ENCODE measurements around the gene LRIG3.
"Not testable (repeated sequence)": the region's sequence is repeated elsewhere in the genome, so short reads cannot be mapped to it uniquely, and the experiment has no call there.

The LRIG3 gene

GRCh38 chr12:58901664-58902063, 18.6 kb downstream of the LRIG3 start:
- no peak for DNase-seq

GRCh38 chr12:58897969-58898368, 22.3 kb downstream of the LRIG3 start:
- no peak for DNase-seq

DNA sequence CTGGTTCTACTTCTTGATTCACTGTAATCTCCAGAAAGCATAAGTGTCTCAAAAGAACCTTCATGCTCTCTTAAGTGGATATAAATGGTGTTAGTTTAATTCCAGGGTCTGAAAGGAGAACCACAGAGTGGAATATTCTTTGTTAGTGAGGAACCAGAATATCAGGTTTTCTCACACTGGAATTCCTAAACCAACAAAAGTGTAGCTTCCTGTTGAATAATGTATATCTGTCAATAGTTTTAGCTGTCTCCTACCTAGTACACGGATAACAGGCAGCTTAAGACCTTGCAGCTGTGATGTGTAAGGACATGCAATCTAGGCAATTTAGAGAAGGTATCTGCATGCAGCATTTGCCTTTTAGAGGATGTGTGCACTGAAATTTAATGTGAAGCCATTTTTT, 24.0 kb downstream of the LRIG3 start:
- no peak for DNase-seq

DNA sequence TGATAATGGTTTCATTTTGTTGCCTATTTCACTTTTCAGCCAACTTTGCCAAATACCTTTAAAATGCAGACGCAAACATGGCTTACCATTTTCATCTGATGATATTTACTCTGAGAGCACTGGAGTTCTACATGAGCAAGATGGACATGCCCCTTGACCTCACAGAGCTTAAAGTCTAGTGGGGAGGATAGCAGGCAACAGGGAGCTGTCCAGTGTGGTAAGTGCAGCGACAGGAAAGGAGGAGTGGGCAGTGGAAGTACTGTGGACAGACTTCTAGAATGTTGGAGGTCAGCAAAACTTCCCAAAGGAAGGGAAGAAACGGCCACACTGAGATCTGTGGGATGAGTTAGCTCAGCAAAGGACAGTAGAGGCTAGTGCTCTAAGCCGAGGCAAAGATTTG, 25.3 kb downstream of the LRIG3 start:
- no peak for DNase-seq

DNA sequence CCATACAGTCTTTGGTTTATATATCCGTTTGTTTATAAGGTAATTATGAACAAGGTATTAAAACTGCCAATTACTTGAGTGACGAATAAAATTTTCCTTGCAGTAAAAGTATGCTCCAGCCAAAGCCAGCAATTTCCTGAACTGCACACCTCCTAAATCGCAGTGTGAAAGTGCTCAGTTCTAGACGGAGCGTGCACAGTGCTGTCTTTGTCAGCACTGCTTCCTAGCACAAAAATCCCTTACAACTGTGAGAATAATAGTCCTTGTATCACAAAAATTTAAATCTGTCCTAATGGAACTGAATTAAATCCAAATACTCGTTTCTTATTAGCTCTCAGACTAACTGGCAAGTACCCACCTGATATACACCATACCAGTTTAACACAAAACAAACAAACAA, 26.3 kb downstream of the LRIG3 start:
- DNase-seq: no peak

DNA sequence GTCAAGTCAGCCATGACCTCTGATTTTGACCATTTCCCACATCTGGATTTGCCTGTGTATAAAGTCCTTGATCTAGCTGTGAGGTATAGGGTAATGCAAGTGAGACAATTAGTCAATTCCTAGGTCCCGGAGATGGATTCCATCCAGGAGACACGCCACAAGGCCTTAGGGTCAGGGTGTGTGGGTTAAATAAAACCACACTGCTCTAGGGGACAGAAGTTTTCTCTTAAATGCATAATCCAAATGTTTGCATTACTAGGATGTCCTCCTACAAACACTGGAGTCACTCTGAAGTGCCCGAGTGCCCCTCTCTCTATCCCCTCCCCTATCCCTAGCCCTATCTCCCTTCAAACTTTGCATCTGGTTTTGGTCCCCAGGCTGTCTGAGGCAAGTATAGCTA, 26.8 kb downstream of the LRIG3 start:
- DNase-seq: no peak

- no peak for DNase-seq
Measured at GRCh38 chr12:58889557-58889956, 30.7 kb downstream of the LRIG3 start.

DNA sequence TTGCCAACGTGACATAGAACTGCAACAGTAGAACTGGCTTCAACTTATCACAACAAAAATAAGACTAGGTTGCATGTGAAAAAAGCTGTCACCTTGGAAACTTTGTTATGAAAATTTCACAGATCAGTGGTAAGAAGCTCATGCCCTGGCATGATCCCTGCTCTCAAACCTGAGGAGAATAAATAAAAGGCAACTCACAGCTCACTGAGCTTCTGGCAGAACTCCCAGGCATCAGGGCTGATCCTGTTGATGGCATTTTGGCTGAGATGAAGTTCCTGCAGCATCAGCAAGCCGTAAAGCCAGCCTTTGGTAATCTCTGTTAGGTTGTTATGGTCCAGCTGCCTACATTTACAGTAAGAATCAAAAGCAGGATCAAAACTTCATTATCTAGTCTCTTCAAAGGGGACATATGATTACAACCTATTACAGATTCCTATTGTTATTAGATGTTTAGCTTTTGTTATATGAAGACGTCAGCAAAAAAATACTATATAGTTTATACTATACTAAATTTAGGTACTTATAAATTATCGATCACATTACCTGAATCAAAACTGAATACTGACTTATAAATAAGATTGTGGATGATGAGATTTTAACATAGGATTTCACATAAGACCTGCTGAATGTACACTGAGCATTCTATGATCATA, 32.0 kb downstream of the LRIG3 start:
- DNase-seq: no peak

DNA sequence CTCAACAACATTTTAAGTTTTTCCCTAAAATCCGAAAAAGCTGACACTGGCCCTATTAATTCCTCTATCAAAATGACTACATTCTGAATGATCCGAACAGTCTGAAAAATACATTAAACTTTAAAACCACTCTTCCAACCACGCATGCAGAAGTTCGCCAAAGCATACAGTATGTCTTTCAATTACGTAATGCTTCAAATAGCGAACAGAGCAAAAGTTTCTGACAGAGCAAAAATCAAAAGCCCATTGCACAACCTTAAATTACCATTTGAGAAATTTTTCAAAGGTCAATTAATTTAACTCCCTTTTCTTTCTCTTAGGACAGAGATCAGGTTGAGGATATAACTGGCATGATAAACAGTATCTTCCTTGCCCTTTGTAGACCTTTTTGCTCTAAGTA, 33.2 kb downstream of the LRIG3 start:
- no peak for DNase-seq

DNA sequence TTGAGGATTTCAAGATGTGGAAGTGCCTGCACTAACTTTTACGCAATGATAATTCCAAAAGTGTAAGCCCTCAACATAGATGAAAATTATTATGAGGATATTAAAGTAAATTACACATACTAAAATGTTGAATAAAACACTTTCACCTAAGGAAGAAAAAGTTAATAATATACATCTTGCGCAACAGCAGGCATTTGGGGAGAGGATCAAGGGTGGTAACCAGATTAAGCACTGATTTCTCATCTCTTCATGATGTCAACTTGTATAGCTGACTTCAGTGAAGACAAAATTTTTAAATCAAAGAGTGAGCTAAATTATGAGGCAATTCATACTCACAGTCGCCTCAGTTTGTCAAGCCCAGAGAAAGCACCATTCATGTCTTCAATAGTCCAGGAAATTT, 33.8 kb downstream of the LRIG3 start:
- DNase-seq: no peak

- no peak for DNase-seq
Measured at GRCh38 chr12:58884916-58885315, 35.4 kb downstream of the LRIG3 start.

- no peak for DNase-seq
Measured at GRCh38 chr12:58883576-58884334, 36.5 kb downstream of the LRIG3 start.

- DNase-seq: no peak
Measured at GRCh38 chr12:58882826-58883225, 37.5 kb downstream of the LRIG3 start.

- no peak for DNase-seq
Measured at GRCh38 chr12:58881816-58882215, 38.5 kb downstream of the LRIG3 start.

DNA sequence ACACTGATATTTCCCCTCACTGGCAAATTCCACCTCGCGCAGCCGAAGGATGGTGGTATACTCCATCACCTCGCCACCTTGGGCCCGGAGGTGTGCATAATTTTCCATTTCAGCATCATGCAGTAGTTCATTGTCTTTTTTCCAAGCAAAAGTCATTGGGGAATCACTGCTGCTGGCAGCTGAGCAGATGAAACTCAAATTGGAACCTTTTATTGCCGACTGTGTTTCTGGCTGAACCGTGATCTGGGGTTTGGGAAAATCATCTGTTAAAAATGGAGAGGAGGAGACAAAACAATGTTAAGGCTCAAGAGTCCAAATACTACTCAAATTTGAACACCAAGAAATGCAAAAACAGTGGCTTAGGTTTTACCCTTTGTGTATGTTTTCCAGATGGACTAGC, 39.7 kb downstream of the LRIG3 start:
- no peak for DNase-seq

DNA sequence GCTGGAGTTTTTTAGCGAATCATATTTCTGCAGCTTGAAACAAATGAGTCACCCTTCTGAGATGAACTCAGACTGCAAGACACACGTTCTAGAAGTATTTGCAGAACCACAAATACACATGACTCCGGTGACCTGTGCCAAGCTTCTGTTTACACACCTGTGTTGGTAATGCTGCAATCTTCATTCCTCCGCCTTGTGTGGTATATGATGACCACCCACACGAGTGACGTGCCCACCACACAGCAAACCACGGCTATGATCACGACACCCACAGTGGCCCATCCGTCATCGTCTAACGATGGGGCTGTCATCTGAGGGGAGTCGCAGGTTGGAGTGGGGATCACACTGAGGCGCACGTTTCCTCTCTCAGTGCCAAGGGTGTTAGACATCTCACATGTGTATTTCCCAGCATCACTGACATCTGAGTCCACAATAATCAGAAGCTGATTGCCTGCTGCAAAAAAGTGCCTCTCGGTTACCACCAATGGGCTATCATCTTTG, 43.0 kb downstream of the LRIG3 start:
- no peak for DNase-seq

DNA sequence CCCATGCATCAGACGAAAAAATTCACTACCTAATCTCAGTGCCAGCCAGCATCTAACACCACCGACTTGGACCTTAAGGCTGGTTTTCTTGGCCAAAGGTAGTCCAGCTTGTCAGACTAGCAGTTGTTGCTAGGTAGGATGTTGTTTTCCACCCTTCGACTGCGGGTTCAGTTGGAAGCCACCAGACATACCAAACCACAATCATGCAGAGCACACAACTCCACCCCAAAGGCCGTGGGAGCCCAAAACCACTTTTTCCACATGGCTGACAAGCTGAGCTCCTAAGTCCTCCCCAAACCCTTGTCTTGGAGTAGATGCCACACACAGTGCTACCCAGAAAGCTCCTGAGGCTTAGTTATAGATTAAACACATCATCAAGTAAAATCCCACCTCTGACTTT, 46.8 kb downstream of the LRIG3 start:
- no peak for DNase-seq

GRCh38 chr12:58871556-58871955, 48.7 kb downstream of the LRIG3 start:
- no peak for DNase-seq

DNA sequence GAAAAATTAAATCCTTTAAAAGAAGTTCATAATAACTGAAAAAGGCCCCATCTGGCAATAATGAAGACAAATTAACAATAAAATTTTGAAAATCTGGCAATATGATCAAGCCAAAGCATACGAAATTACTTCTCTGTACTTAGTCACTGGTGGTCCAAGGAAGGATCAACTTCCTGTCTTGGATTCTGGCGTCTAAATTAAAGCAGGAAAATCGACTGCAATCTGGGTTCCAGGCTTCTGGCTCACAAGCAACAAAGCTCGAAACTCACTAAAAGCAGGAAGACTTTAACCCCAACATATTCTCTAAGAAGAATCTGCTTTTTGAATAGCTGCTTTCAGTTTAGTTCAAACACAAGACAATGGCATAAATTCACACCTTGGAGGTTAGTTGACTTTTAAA, 49.7 kb downstream of the LRIG3 start:
- no peak for DNase-seq

DNA sequence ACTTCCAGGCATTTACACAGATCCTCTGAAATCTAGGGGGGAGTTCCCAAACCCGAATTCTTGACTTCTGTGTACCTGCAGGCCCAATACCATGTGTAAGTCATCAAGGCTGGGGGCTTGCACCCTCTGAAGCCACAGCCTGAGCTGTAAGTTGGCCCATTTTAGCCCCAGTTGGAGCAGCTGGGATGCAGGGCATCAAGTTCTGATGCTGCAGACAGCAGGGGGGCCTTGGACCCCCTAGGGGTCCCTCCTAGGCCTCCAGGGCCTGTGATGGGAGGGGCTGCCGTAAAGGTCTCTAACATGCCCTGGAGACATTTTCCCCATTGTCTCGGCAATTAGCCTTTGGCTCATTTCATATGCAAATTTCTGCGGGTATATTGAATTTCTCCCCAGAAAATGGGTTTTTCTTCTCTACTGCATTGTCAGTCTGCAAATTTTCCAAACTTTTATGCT, 59.5 kb downstream of the LRIG3 start:
- DNase-seq: no peak

- no peak for DNase-seq
Measured at GRCh38 chr12:58860056-58860787, 60.1 kb downstream of the LRIG3 start.

- no peak for DNase-seq
Measured at GRCh38 chr12:58858030-58858429, 62.3 kb downstream of the LRIG3 start.

DNA sequence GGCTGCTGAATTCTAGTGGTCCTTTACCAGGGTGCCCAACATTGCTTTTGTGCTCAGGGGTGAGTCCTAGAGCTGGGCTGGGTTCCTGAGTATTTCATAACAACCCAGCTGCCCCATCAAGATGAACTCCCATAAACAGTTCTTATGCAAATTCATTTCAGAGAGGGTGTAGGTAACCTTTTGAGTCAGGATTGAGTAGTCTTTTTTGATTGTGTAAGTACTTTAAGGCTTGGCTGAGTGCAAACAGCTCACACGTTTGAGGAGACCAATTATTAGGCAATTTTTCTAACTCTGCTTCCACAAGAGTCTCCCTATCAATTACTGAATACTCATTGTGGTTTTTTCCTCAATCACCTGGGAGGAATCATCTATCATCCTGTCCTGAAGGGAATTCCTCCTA, 63.1 kb downstream of the LRIG3 start:
- not testable (repeated sequence) for DNase-seq

- DNase-seq: not testable (repeated sequence)
Measured at GRCh38 chr12:58855630-58856029, 64.7 kb downstream of the LRIG3 start.

Data from SW 1271 (cell line).